Fibroblast of skin of right biceps (primary cell): ENCODE measurements around the gene STARD9.
A peak's percentile ranks its signal among the peaks of the same experiment; 100 is the strongest.
"Not testable (repeated sequence)": the region's sequence is repeated elsewhere in the genome, so short reads cannot be mapped to it uniquely, and the experiment has no call there.

Experiments
- DNase-seq: peaks from one replicate; pipeline ENCODE4 v3.0.0-alpha.2; 2013

Gene STARD9

DNA sequence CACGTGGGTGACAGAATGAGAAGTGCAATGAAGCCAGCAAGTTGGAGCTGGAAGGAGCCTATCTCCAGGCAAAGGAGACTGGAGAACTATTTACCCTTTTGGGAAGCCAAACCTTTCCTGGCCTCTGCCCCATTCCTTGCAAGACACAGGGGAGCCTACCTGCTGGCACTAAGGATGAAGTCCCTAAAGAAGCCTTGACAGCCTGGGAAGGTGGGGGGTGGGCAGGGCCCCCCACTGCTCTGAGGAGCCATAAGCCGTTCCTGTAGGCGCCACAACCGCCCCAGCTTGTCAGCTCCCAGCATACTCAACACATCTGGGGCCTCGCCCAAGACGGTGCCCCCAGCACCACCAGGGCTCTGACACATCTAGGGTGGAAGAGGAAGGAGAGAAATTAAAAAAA, 156.1 kb downstream of the STARD9 start:
- DNase-seq: no peak

DNA sequence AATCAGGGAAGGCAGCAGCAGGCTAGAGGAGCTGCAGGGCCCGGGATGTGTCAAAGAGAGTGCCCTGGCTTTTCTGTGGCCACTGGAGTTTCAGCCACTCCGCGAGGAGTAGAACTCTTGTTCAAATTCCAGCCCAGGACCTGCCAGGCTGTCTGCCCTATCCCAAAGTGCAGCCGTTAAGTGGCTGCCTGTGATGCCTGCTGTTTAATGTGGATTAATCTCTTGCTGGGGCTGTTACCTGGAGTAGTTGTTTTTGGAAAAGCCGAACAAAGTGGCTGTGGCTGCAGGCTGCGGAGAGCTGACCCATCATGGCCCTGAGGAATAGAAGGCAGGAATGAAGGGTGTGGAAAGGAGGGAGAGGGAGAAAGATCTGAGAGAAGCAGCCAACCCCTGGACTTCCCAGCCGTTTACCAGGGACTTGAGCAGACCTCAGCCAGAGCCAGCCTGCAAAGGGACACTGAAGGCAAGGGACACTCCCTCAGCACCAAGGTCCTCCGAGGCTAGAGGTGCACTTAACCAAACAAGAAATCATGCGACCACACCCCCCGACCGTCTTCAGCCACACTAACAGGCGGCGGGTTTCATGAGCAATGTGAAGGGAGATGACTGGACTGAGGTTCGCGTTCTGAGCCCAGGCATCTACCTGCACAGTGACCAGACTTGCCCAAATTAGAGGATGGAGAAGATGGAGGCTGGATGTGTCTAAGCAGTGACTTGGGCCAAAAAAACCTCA, 156.9 kb downstream of the STARD9 start:
- no peak for DNase-seq

DNA sequence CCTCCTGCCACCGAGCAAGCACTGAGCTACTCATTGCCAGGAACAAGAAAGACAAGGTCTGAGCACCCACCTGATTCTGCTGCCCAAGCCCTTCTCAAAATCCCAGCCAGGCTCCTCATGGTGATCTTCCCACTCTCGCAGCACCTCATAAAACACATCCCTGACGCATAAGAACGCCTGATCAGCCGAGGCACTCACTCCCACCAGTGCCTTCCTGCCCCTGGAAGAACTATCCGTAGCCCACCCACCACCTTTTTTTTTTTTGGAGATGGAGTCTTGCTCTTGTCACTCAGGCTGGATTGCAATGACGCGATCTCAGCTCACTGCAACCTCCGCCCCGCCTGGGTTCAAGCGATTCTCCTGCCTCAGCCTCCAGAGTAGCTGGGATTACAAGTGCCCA, 157.6 kb downstream of the STARD9 start:
- no peak for DNase-seq

DNA sequence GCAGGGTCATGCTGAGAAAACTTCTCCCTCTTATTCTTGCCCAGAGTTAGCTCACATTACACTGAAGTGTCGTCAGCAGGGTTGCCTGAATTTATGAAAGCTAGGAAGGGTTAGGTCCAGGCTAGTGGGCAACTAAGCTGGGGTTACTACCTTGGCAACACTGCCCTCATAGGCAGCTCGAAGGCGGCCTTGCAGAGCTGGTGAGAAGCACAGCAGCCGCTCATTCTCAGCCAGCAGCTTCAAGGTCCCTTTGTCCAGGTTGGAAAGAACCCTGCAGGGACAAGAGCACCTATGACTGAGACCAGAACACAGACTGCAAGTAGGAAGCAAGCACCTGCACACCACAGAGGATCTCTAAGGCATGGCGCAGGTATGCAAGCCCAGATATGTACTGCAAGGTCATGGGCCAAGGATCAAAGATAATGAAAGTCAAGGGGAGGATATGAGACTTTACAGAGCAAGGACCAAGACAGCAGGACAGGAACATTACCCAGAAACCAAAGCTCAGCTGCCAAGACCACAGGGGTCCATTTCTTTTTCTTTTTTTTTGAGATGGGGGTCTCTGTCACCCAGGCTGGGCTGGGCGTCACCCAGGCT, 158.8 kb downstream of the STARD9 start:
- no peak for DNase-seq

DNA sequence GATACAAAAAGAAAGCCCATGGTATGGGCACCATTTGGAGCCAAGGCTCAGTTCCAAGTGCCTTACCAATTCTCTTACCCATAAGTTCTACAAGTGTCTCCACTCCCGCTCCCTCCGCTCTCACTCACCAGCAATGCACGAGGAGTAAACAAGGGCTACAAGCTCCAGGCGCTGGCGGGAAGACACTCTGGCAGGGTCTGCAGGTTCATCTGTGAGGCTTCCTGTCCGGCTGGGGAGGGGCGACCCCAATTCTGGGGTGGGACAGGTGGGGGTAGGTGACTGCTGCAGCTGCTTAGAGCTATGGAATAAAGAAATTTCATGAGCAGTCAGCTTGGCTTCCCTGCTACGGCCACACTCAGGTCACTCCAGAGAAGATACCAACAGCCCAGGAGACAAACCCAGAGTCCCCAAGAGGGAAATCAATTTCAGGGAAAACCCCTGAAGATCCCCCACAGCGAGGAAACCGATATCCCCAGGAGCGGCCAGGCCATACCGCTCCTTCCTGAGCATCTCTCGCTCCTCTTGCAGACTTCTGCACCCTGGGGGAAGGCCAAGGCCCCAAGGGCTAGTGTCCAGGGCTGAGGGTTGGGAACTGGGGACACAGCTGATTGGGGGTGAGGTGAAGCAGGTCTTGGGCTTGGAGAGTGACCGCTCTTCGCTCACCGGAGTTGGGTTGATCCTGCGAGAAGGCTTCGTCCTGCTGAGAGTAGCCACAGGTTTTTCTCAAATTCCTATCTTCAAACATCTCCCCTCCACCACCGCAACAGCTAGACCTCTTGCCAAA, 160.2 kb downstream of the STARD9 start:
- DNase-seq: no peak

DNA sequence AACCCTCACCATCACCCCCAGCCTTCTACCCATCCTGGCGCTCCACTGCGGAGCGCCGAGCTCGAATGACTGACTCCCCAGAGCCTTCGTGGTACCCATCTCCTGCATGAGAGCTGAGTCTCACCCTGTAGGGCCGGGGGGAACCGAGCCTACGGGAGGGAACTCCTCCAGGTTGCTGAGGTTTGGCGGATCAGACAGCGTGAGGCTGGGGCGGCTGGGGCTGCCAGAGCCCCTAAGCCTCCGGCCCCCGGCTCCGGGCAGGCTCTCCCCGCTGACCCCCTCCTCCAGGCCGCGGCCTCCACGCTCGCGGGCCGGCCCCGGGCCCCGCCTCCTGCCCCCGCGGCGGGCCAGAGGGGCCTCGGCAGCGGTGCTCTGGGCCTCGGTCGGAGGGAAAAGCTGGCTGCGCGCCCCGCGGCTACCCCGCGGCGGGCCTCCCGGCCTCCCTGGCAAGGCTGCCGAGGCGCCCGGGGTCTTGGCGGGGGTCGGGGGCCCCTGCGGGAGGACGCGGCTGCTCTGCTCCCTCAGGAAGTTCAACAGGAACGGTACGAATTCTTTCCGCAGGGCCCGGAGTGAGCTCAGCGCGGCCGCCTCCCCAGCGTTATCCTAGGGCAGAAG, 160.9 kb downstream of the STARD9 start:
- DNase-seq: no peak

DNA sequence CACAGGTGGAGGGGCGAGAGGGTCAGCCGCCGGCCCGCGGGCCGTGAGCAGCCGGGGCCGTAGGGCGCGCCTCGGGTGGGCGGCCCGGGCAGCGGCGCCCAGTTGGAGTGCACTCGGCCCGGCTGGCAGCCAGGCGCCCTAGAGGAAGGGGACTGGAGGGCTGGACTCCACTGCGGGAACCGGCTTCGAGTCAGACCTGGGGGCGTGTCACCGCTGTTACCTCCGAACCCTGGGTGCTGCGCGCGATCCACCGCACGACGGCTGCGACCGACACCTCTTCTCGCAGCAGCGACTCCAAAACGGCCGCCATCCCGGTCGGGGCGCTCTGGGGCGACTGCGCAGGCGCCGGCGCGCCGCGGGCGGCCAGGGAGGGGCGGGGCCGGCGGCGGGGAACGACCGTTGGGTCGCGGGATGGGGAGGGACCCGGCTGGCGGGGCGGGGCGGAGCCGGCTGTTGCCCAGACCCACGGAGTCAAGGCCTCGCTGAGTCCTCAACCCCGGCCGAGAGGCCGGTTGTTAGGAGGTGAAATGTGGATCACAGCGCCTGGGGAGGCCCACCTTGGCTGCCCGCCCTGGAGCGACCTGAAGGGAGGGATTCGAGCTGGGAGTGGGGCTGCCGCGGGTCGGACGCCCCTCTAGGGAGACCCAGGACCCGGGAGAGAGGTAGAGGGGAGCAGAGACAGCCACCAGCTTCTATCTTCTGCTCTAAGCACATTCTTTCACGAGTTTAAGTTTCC, 161.6 kb downstream of the STARD9 start, which contains the start of gene CDAN1:
Gene CDAN1, minus strand, starts transcription at position 336 of the 736 bp plus-strand sequence. Its CDS starts 26 bp downstream, at position 310.
- DNase-seq: peak; percentile 84

DNA sequence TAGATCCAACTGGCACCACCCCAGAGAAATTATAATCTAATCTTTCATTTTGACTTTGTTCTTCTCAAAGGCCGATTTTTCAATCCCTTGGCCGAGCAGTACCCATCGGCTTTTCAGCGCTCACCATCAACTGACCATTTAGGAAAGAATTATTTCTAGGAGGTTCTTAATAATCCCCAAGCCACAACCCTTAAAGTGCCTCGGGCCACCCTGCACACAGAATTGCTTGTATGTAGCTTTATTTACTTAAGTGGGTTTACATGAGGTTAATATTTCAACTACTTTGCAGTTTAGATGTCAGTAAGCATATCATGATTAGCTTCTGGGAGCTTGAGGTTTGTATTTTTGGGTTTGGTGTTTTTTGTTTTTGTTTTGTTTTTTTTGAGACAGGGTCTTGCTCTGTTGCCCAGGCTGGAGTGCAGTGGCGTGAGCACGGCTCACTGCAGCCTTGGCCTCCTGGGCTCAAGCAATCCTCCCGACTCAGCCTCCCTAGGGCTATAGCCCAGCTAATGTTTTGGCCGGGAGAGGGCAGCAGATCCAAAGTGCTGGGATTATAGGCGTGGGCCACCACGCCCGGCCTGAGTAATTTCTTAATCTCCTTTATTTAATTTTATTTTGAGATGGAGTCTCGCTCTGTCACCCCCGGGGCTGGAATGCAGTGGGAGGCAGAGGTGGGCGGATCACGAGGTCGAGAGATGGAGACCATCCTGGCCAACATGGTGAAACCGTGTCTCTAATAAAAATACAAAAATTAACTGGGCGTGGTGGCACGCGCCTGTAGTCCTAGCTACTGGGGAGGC, 162.3 kb downstream of the STARD9 start:
- DNase-seq: no peak

DNA sequence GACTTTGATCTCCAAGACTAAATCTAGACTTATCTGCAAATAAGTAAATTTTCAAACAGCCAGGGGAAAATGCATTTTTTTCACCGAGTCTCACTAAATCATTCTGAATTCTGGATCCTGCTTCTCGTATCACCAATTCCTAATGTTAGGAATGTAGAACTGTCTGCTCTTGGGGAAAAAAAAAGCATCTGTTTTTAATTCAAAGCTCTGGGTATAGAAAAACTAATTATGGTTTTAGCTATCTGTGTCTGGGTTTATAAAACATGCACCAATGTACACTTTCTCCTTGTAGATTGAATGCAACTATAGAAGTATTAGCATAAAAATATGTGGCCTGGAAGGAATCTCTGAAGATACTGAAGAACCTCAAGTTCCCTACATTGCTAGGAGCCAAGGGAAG, 166.3 kb downstream of the STARD9 start:
- peak; percentile 61 for DNase-seq

DNA sequence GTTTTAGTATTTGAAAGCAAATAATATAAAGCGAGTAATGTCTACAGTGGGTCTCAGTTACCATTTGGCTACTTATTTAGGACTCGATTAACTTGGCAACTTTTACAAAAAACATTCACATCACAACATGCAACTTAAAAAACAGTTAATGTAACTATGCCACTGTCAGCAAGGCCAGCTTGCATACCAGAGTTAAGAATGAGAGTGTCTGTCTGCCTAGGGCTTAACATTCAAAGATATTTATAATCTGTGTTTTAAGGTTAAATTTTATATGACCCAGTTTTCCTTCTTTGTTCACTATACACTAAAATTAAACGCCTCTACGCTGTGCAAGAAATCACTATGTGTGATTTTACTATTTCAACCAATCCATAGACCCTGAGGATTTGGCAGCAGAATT, 166.7 kb downstream of the STARD9 start:
- no peak for DNase-seq

DNA sequence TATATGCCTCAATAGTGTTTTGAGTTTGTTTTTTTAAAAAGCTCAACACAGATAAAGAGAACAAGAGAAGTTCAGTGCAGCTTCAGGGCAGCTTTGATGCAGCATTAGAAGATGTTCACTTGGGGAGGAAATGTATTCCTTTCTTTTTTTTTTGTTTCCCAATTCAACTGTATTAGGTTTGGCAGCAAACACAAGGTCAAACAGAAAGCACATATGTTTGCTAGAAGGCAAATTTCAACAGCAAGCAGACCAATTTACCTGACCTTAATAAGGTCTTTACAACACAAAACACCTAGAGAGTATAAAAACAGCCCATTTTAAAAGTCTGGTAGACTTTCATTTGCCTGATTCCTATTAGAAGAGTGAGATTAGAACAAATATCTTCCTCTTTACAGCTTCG, 168.8 kb downstream of the STARD9 start:
- no peak for DNase-seq

DNA sequence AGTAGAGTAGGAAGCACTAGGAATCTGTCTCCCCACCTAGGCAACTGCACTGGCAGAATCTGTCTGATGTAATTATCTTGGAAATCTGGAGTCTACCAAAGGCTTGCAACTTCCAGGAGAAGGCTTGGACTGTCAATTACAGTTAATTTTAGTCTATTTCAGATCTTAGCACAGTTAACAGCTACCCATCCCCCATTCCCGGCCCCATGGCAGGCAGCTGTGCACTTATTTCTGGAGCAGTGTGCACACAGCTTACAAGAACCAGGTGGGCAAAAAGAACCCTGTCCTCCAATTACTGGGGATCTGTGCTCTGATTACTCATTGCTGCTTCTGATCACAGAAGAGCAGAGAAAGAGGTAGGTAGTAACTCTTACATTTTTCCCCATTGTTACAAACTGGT, 173.9 kb downstream of the STARD9 start:
- DNase-seq: no peak

DNA sequence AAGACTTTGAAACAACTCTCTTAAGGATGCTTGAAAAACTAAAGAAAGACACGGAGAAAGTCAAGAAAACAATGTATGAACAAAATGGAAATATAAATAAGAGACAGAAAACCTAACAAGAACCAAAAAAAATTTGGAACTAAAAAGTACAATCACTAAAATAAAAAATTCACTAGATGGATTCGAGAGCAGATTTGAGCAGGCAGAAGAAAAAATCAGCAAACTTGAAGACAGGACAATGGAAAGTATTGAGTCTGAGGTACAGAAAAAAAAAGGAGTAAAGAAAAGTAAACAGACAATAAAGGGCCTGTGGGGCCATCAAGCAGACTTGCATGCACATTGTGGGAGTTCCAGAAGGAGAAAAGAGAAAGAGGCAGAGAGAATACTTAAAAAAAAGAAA, 174.9 kb downstream of the STARD9 start:
- DNase-seq: no peak

DNA sequence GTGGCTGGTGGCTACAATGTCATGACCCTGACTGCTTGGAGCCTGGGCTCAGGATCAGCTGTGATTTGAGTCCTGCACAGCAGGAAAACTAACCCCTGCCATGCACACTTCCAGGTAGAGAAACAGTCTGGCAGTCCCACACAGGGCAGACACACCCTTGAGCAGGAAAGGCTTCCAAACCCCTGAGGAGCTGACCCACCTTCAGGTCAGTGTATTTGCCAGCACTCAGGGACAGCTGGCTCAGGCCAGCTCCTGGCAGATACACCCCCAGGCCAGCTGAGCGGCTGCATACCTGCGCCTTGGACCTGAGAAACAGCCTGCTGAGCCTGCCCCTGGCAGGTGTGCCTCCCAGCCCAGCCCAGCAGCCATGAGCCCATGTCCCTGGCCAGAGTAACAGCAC, 183.7 kb downstream of the STARD9 start:
- DNase-seq: no peak

DNA sequence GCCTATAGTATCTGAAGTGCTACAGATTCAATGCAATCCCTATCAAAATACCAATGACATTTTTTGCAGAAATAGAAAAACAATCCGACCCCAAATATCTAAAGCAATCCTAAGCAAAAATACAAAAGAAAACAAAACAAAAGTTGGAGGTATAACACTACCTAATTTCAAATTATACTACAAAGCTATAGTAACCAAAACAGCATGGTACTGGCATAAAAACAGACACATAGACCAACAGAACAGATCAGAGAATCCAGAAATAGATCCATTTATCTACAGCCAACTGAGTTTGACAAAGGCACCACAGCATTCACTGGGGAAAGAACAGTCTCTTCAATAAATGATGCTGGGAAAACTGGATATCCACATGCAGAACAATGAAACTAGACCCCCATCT, 185.4 kb downstream of the STARD9 start:
- DNase-seq: no peak

DNA sequence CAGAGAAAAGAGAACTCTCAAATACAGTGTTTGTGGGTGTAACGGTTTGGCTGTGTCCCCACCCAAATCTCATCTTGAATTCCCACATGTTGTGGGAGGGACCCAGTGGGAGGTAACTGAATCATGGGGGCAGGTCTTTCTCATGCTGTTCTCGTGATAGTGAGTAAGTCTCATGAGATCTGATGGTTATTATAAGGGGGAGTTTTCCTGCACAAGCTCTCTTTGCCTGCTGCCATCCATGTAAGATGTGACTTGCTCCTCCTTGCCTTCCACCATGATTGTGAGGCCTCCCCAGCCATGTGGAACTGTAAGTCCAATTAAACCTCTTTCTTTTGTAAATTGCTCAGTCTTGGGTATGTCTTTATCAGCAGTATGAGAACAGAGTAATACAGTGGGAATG, 186.4 kb downstream of the STARD9 start:
- not testable (repeated sequence) for DNase-seq

DNA sequence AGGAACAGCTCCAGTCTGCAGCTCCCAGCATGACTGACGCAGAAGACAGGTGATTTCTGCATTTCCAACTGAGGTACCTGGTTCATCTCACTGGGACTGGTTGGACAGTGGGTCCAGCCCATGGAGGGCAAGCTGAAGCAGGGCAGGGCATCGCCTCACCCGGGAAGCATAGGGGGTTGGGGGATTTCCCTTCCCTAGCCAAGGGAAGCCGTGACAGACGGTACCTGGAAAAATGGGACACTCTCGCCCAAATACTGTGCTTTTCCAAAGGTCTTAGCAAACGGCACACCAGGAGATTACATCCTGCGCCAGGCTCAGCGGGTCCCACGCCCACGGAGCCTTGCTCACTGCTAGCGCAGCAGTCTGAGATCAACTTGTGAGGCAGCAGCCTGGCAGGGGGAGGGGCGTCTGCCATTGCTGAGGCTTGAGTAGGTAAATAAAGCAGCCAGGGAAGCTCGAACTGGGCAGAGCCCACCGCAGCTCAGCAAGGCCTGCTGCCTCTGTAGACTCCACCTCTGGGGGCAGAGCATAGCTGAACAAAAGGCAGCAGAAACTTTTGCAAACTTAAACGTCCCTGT, 188.8 kb downstream of the STARD9 start:
- not testable (repeated sequence) for DNase-seq

DNA sequence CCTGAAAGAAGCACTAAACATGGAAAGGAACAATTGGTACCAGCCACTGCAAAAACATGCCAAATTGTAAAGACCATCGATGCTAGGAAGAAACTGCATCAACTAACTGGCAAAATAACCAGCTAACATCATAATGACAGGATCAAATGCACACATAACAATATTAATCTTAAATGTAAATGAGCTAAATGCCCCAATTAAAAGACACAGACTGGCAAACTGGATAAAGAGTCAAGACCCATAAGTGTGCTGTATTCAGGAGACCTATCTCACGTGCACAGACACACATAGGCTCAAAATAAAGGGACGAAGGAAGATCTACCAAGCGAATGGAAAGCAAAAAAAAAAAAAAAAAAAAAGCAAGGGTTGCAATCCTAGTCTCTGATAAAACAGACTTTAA, 190.7 kb downstream of the STARD9 start:
- DNase-seq: not testable (repeated sequence)
